ENCODE data around the gene LY6G6C. TPM values are rescaled to one million over a fixed set of nuclear protein-coding genes. Genes with fewer than 3 reads are reported as not detected.

The LY6G6C gene
- total RNA-seq, 1 experiment from 2014 or later: not detected

DNA sequence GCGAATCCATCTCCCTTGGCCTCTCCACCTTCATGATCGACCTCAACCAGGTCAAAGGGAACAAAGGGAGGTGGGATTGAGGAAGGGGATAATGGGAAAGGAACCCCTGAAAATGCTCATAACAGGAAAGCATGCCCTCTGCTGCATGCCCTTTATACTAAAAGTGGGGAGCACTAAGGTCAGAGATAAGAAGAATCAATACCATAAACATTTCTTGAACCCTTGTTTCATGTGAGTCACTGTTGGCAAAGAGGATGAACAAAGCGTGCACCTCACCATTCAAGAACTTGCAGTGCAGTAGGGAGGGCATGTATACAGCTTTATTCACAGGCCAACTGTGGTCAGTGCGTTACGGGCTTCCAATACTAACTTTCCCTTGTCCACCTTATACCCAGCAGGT lies 39.2 kb upstream of the LY6G6C start:
- no peak overlapping the region for H4K8ac ChIP-seq (replicated peaks; ENCODE audit: insufficient read length, low read depth, low read length)
- H3K36me3 Mint-ChIP-seq (ENCODE audit: insufficient read depth in 1 of 3, low read depth in 3 of 3): peaks cover 13 to 49% (median 34%) of the 10 kb centered on the region in 3 experiments
- H4K91ac ChIP-seq (ENCODE audit: insufficient read length, low read depth, low read length): no peak overlapping the region
- H3K56ac ChIP-seq (ENCODE audit: insufficient read length, low read depth, low read length): no peak overlapping the region
- H2BK5ac ChIP-seq (ENCODE audit: insufficient read length, low read length): no peak overlapping the region
- no peak overlapping the region for H2AK5ac ChIP-seq (ENCODE audit: insufficient read length, low read length)
- no peak overlapping the region for H2AFZ ChIP-seq (ENCODE audit: low read length)
- no peak overlapping the region for H3K4me2 ChIP-seq (ENCODE audit: insufficient read depth, insufficient read length, low read length)
- H3K79me2 ChIP-seq (ENCODE audit: insufficient read depth, low read length): no peaks in the 10 kb centered on the region
- no peak overlapping the region for H2BK12ac ChIP-seq (ENCODE audit: insufficient read length, low read depth, low read length)
- H4K5ac ChIP-seq (ENCODE audit: insufficient read length, low read depth, low read length): no peak overlapping the region
- H3K23me2 ChIP-seq (ENCODE audit: insufficient read length, low read depth, low read length, poor library complexity, severe bottlenecking): no peaks in the 10 kb centered on the region
- H3K9ac ChIP-seq (ENCODE audit: extremely low read depth, insufficient read length, low read length): no peak overlapping the region
- H3K9me3 ChIP-seq (ENCODE audit: control insufficient read depth, low read depth, low read length): no peaks in the 10 kb centered on the region
- no peaks in the 10 kb centered on the region for H4K20me1 ChIP-seq (ENCODE audit: control insufficient read depth, insufficient read depth, insufficient read length)
- no peaks in the 10 kb centered on the region for H3K9me3 Mint-ChIP-seq
- H3K27ac ChIP-seq (ENCODE audit: insufficient read length, low read depth, low read length): no peak overlapping the region
- H3K18ac ChIP-seq (ENCODE audit: insufficient read length, low read depth, low read length): no peak overlapping the region
- no peak for DNase-seq
- H3K27me3 ChIP-seq (ENCODE audit: insufficient read depth, low read length): no peaks in the 10 kb centered on the region
- TF ChIP-seq, protein P1, sequence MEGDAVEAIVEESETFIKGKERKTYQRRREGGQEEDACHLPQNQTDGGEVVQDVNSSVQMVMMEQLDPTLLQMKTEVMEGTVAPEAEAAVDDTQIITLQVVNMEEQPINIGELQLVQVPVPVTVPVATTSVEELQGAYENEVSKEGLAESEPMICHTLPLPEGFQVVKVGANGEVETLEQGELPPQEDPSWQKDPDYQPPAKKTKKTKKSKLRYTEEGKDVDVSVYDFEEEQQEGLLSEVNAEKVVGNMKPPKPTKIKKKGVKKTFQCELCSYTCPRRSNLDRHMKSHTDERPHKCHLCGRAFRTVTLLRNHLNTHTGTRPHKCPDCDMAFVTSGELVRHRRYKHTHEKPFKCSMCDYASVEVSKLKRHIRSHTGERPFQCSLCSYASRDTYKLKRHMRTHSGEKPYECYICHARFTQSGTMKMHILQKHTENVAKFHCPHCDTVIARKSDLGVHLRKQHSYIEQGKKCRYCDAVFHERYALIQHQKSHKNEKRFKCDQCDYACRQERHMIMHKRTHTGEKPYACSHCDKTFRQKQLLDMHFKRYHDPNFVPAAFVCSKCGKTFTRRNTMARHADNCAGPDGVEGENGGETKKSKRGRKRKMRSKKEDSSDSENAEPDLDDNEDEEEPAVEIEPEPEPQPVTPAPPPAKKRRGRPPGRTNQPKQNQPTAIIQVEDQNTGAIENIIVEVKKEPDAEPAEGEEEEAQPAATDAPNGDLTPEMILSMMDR (conservative IDR thresholded peaks at IDR 0.05): no peak
- no peak overlapping the region for H2BK20ac ChIP-seq (ENCODE audit: low read depth, low read length, poor library complexity, severe bottlenecking)
- H3T11ph ChIP-seq (ENCODE audit: low read length): no peak overlapping the region
- peaks cover 16 to 20% of the 10 kb centered on the region in 2 experiments for H3K4me1 Mint-ChIP-seq
- H3K27ac Mint-ChIP-seq: no peak overlapping the region
- no peak overlapping the region for H3K14ac ChIP-seq (ENCODE audit: insufficient read depth, low read length)
- no peak overlapping the region for H2BK120ac ChIP-seq (ENCODE audit: low read depth, low read length, poor library complexity, severe bottlenecking)
- H2BK15ac ChIP-seq (ENCODE audit: low read depth, low read length): peak overlapping the region; percentile 71; the same call in 1 of the 2 replicates
- H3K79me1 ChIP-seq (ENCODE audit: insufficient read depth, low read depth, low read length, poor library complexity, severe bottlenecking): no peaks in the 10 kb centered on the region
- no peaks in the 10 kb centered on the region; the same call in 1 of the 2 replicates for H3K27me3 Mint-ChIP-seq (ENCODE audit: low read depth)
- H3K4me3 Mint-ChIP-seq: no peak overlapping the region
- H3K4me1 ChIP-seq (ENCODE audit: insufficient read depth, low read length): no peaks in the 10 kb centered on the region
- no CpG with 5 or more reads among the region's 5 CpGs for WGBS (ENCODE audit: extremely low coverage, insufficient read length, low lambda C conversion rate)
- no peak overlapping the region for H3K23ac ChIP-seq (ENCODE audit: insufficient read length, low read depth, low read length)
- H3K4ac ChIP-seq (ENCODE audit: low read depth, low read length): no peak overlapping the region

Measured in H9 (cell line).